Measurements from ENCODE around the gene TBC1D19.

TBC1D19 gene

DNA sequence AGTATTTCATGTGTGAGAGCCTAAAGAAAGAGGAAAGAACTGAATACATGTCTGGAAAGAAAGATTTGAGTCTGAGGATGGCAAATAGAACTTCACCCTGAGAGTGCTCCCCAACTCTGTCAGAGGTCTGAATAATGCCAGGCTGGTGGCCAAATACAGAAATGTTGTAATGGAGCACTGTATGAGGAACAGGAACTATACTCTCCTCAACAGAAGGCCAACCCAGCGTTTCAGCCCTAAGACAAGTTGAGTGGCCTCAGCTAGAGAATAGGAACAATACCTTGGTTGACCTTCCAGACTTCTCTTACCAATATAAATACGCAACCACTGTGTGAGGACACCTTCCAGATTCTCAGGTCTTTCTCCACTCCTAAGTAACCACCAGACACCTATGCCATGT lies 182.3 kb downstream of the TBC1D19 start:
- no peak for ATAC-seq
- TF ChIP-seq TCF4 (CRISPR knock-in tag; IDR thresholded peaks at IDR 0.05; ENCODE audit: borderline replicate concordance) (no peak), GLIS3 (CRISPR knock-in tag; IDR thresholded peaks at IDR 0.05) (no peak), ZNF70 (CRISPR knock-in tag; IDR thresholded peaks at IDR 0.05) (no peak), TOX (CRISPR knock-in tag; IDR thresholded peaks at IDR 0.05; ENCODE audit: borderline replicate concordance) (no peak), CSDC2 (CRISPR knock-in tag; IDR thresholded peaks at IDR 0.05) (no peak), ZFP30 (CRISPR knock-in tag; IDR thresholded peaks at IDR 0.05) (no peak), ESRRG (CRISPR knock-in tag; IDR thresholded peaks at IDR 0.05) (no peak), ARNTL (CRISPR knock-in tag; IDR thresholded peaks at IDR 0.05; ENCODE audit: borderline replicate concordance, low read depth) (no peak), ISL1 (CRISPR knock-in tag; IDR thresholded peaks at IDR 0.05) (no peak), ZNF565 (CRISPR knock-in tag; conservative IDR thresholded peaks at IDR 0.05; ENCODE audit: low read depth) (no peak)
- TF ChIP-seq, protein P1, sequence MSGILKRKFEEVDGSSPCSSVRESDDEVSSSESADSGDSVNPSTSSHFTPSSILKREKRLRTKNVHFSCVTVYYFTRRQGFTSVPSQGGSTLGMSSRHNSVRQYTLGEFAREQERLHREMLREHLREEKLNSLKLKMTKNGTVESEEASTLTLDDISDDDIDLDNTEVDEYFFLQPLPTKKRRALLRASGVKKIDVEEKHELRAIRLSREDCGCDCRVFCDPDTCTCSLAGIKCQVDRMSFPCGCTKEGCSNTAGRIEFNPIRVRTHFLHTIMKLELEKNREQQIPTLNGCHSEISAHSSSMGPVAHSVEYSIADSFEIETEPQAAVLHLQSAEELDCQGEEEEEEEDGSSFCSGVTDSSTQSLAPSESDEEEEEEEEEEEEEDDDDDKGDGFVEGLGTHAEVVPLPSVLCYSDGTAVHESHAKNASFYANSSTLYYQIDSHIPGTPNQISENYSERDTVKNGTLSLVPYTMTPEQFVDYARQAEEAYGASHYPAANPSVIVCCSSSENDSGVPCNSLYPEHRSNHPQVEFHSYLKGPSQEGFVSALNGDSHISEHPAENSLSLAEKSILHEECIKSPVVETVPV (CRISPR knock-in tag; IDR thresholded peaks at IDR 0.05) = no peak
- TF ChIP-seq, protein P2, sequence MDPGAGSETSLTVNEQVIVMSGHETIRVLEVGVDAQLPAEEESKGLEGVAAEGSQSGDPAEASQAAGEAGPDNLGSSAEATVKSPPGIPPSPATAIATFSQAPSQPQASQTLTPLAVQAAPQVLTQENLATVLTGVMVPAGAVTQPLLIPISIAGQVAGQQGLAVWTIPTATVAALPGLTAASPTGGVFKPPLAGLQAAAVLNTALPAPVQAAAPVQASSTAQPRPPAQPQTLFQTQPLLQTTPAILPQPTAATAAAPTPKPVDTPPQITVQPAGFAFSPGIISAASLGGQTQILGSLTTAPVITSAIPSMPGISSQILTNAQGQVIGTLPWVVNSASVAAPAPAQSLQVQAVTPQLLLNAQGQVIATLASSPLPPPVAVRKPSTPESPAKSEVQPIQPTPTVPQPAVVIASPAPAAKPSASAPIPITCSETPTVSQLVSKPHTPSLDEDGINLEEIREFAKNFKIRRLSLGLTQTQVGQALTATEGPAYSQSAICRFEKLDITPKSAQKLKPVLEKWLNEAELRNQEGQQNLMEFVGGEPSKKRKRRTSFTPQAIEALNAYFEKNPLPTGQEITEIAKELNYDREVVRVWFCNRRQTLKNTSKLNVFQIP (CRISPR knock-in tag; IDR thresholded peaks at IDR 0.05; ENCODE audit: borderline replicate concordance, low read depth) = no peak

DNA sequence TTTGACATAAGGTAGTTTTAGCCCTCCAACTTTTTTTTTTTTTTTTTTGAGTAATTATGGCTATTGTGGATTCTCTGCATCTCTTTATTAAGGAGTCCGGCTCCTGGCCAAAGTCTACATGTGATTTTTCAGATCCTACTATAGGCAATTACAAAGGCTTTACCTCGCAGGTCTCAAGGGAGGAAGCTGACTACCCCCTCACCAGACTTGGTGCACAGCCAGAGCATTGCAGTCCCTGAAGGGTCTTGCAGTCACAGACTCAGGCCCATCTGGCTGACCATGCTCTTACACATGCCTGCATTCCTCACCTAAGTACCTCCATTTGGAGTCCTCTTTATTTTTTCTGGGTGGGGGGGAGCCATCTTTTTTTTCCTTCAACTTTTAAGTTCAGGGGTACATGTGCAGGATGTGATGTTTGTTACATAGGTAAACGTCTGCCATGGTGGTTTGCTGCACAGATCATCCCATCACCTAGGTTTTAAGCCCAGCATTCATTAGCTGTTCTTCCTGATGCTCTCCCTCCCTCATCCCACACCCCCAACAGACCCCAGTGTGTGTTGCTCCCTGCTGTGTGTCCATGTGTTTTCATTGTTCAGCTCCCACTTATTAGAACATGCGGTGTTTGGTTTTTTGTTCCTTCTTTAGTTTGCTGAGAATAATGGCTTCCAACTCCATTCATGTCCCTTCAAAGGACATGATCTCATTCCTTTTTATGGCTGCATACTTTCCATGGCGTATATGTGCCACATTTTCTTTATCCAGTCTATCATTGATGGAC lies 188.4 kb downstream of the TBC1D19 start:
- no peak for TF ChIP-seq ESRRG (CRISPR knock-in tag; IDR thresholded peaks at IDR 0.05)
- TF ChIP-seq, protein P2 (CRISPR knock-in tag; IDR thresholded peaks at IDR 0.05; ENCODE audit: borderline replicate concordance, low read depth) = no peak
- no peak for TF ChIP-seq GLIS3 (CRISPR knock-in tag; IDR thresholded peaks at IDR 0.05)
- TF ChIP-seq, protein P3, sequence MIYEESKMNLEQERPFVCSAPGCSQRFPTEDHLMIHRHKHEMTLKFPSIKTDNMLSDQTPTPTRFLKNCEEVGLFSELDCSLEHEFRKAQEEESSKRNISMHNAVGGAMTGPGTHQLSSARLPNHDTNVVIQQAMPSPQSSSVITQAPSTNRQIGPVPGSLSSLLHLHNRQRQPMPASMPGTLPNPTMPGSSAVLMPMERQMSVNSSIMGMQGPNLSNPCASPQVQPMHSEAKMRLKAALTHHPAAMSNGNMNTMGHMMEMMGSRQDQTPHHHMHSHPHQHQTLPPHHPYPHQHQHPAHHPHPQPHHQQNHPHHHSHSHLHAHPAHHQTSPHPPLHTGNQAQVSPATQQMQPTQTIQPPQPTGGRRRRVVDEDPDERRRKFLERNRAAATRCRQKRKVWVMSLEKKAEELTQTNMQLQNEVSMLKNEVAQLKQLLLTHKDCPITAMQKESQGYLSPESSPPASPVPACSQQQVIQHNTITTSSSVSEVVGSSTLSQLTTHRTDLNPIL (CRISPR knock-in tag; IDR thresholded peaks at IDR 0.05; ENCODE audit: low read depth) = no peak
- TF ChIP-seq, protein P4, sequence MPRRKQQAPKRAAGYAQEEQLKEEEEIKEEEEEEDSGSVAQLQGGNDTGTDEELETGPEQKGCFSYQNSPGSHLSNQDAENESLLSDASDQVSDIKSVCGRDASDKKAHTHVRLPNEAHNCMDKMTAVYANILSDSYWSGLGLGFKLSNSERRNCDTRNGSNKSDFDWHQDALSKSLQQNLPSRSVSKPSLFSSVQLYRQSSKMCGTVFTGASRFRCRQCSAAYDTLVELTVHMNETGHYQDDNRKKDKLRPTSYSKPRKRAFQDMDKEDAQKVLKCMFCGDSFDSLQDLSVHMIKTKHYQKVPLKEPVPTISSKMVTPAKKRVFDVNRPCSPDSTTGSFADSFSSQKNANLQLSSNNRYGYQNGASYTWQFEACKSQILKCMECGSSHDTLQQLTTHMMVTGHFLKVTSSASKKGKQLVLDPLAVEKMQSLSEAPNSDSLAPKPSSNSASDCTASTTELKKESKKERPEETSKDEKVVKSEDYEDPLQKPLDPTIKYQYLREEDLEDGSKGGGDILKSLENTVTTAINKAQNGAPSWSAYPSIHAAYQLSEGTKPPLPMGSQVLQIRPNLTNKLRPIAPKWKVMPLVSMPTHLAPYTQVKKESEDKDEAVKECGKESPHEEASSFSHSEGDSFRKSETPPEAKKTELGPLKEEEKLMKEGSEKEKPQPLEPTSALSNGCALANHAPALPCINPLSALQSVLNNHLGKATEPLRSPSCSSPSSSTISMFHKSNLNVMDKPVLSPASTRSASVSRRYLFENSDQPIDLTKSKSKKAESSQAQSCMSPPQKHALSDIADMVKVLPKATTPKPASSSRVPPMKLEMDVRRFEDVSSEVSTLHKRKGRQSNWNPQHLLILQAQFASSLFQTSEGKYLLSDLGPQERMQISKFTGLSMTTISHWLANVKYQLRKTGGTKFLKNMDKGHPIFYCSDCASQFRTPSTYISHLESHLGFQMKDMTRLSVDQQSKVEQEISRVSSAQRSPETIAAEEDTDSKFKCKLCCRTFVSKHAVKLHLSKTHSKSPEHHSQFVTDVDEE (CRISPR knock-in tag; IDR thresholded peaks at IDR 0.05) = no peak
- no peak for TF ChIP-seq ARNTL (CRISPR knock-in tag; IDR thresholded peaks at IDR 0.05; ENCODE audit: borderline replicate concordance, low read depth)
- TF ChIP-seq SNAI2 (CRISPR knock-in tag; IDR thresholded peaks at IDR 0.05) = no peak
- no peak for TF ChIP-seq PPARA (CRISPR knock-in tag; IDR thresholded peaks at IDR 0.05; ENCODE audit: borderline replicate concordance)
- no peak for TF ChIP-seq ZFP3 (CRISPR knock-in tag; IDR thresholded peaks at IDR 0.05)
- no peak for TF ChIP-seq ZFP30 (CRISPR knock-in tag; IDR thresholded peaks at IDR 0.05)
- no peak for TF ChIP-seq ISL1 (CRISPR knock-in tag; IDR thresholded peaks at IDR 0.05)
- TF ChIP-seq TOX (CRISPR knock-in tag; IDR thresholded peaks at IDR 0.05; ENCODE audit: borderline replicate concordance) = no peak
- no peak for TF ChIP-seq ZNF565 (CRISPR knock-in tag; conservative IDR thresholded peaks at IDR 0.05; ENCODE audit: low read depth)
- no peak for TF ChIP-seq RARB (CRISPR knock-in tag; IDR thresholded peaks at IDR 0.05)

DNA sequence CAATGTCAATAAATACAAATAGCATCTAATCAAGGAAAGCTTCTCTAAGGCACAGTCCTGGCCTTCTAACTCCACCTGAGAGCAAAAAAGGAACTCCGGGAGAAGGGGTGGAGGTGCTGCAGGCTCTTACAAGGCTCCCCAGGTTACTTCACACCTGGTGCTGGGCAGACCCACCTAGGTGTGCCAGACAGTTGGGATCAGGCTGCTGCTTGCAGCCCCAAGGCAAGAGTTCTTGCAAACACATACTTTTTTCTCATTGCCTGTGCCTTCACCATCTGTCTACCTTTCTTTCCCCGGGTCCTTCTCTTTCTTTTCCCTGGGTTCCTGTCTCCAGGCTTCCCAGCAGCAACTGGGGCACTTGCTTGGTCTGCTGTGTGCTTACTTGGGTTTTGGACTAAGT lies 195.3 kb downstream of the TBC1D19 start:
- ATAC-seq = no peak
- no peak for TF ChIP-seq ZNF565 (CRISPR knock-in tag; conservative IDR thresholded peaks at IDR 0.05; ENCODE audit: low read depth)
- TF ChIP-seq, protein P3 (CRISPR knock-in tag; IDR thresholded peaks at IDR 0.05; ENCODE audit: low read depth) = no peak
- no peak for TF ChIP-seq ZNF8 (CRISPR knock-in tag; IDR thresholded peaks at IDR 0.05)
- no peak for TF ChIP-seq ESRRG (CRISPR knock-in tag; IDR thresholded peaks at IDR 0.05)
- TF ChIP-seq, protein P1 (CRISPR knock-in tag; IDR thresholded peaks at IDR 0.05) = no peak

More for the DNA sequence above, 188.4 kb downstream of the TBC1D19 start:
- ATAC-seq = no peak
